SK-N-SH (cell line): ENCODE results near the gene CYLD. TPM values are rescaled to one million over a fixed set of nuclear protein-coding genes. Genes with fewer than 3 reads are reported as not detected.

Source experiments
- CTCF ChIA-PET: fragments of 300-600, 350-600 bp; formaldehyde crosslinking; extraction: SDS; loops from one replicate; lab custom pipeline; 2021; lab: Yijun Ruan, JAX
- POLR2A ChIA-PET: fragments of 350-600 bp; sonication (Branson Sonifier 250); formaldehyde crosslinking; extraction: SDS; loops from one replicate; lab custom pipeline; 2020; ENCODE audit warnings: antibody characterized with exemption, inconsistent platforms; lab: Yijun Ruan, JAX
- DNase-seq: peaks from one replicate; pipeline ENCODE4 v3.0.0; 2012
- H2AFZ ChIP-seq: fragments of 200-600 bp; sonication (generic); 2 replicates; pipeline ENCODE4 v1.8.1; 2016; ENCODE audit warnings: antibody characterized with exemption, mild to moderate bottlenecking, low read depth
- H3F3A ChIP-seq: fragments of 200-600 bp; sonication (generic); replicated peaks from 2 replicates; pipeline ENCODE3; 2016; ENCODE audit warnings: antibody characterized with exemption, mild to moderate bottlenecking; ENCODE audit not compliant: insufficient read depth
- H3K27ac ChIP-seq, 2 experiments: fragments of 200-500 bp in 1 of 2; fragments of 200-600 bp in 1 of 2; sonication (Bioruptor generic) in 1 of 2; sonication (generic), shearing (Covaris generic) in 1 of 2; 2 replicates each; pipeline versions ENCODE4 v1.5.1 to v1.6.1; 2014 to 2016; ENCODE audit warnings: low read depth in 2 of 2, inconsistent platforms in 1 of 2, low read length in 1 of 2, mild to moderate bottlenecking in 1 of 2, mixed read lengths in 1 of 2
- H3K27me3 ChIP-seq: fragments of 200-600 bp; sonication (generic), shearing (Covaris generic); 2 replicates; pipeline ENCODE4 v1.6.1; 2016; ENCODE audit warnings: mixed run types; ENCODE audit not compliant: insufficient read depth
- H3K36me3 ChIP-seq, 2 experiments: fragments of 200-500 bp in 1 of 2; fragments of 200-600 bp in 1 of 2; sonication (Bioruptor generic) in 1 of 2; sonication (generic) in 1 of 2; replicated peaks in 1 of 2; 2 replicates each; pipeline versions ENCODE3 to v1.5.1; 2014 to 2016; ENCODE audit warnings: low read length in 1 of 2, mild to moderate bottlenecking in 1 of 2; ENCODE audit not compliant: insufficient read depth in 2 of 2, control insufficient read depth in 1 of 2
- H3K4me1 ChIP-seq, 2 experiments: fragments of 200-500 bp in 1 of 2; fragments of 200-600 bp in 1 of 2; sonication (Bioruptor generic) in 1 of 2; sonication (generic), shearing (Covaris generic) in 1 of 2; 2 replicates each; pipeline versions ENCODE4 v1.5.1 to v1.6.1; 2014 to 2016; ENCODE audit warnings: low read depth in 1 of 2, low read length in 1 of 2, mixed run types in 1 of 2; ENCODE audit not compliant: insufficient read depth in 2 of 2, control insufficient read depth in 1 of 2
- H3K4me2 ChIP-seq: fragments of 200-600 bp; sonication (generic), shearing (Covaris generic); 2 replicates; pipeline ENCODE4 v1.6.1; 2017; ENCODE audit warnings: mixed run types
- H3K4me3 ChIP-seq, 2 experiments: fragments of 200-500 bp in 1 of 2; fragments of 200-600 bp in 1 of 2; sonication (Bioruptor generic) in 1 of 2; sonication (generic), shearing (Covaris generic) in 1 of 2; 2 replicates each; pipeline versions ENCODE4 v1.5.1 to v1.8.1; 2014 to 2016; ENCODE audit warnings: low read depth in 2 of 2, inconsistent platforms in 1 of 2, low read length in 1 of 2, mild to moderate bottlenecking in 1 of 2, mixed read lengths in 1 of 2, moderate library complexity in 1 of 2
- H3K79me2 ChIP-seq: fragments of 200-600 bp; sonication (generic); 2 replicates; pipeline ENCODE4 v1.8.1; 2017; ENCODE audit warnings: mild to moderate bottlenecking; ENCODE audit not compliant: insufficient read depth
- H3K9ac ChIP-seq: fragments of 200-600 bp; sonication (generic); 2 replicates; pipeline ENCODE4 v1.6.1; 2017; ENCODE audit warnings: mixed run types
- H3K9me2 ChIP-seq: fragments of 200-600 bp; sonication (generic); 2 replicates; pipeline ENCODE4 v1.6.1; 2017; ENCODE audit warnings: mixed run types
- H3K9me3 ChIP-seq: fragments of 200-600 bp; sonication (generic); 2 replicates; pipeline ENCODE4 v1.6.1; 2017; ENCODE audit warnings: mixed run types, mild to moderate bottlenecking, moderate library complexity
- H4K20me1 ChIP-seq: fragments of 200-600 bp; sonication (generic); 2 replicates; pipeline ENCODE4 v1.6.1; 2017; ENCODE audit warnings: mild to moderate bottlenecking, mixed run types; ENCODE audit not compliant: insufficient read depth
- ELF1 ChIP-seq: IDR thresholded peaks from 2 replicates; pipeline ENCODE4 v1.4.0; 2012
- EZH2phosphoT487 ChIP-seq: fragments of 200-600 bp; sonication (generic); IDR thresholded peaks from 2 replicates; pipeline ENCODE4 v1.6.1; 2017; ENCODE audit warnings: low read depth, mixed run types, mild to moderate bottlenecking, antibody characterized with exemption, moderate library complexity, borderline replicate concordance
- FOSL2 ChIP-seq: IDR thresholded peaks from 2 replicates; pipeline ENCODE4 v1.4.0; 2012; ENCODE audit warnings: low read depth, mild to moderate bottlenecking, moderate library complexity, borderline replicate concordance
- FOXJ3 ChIP-seq: sonication (generic); formaldehyde crosslinking; IDR thresholded peaks from 2 replicates; pipeline ENCODE4 v1.5.1; 2020; ENCODE audit warnings: mild to moderate bottlenecking, missing genetic modification reagents
- GABPA ChIP-seq: IDR thresholded peaks from 2 replicates; pipeline ENCODE4 v1.4.0; 2012; ENCODE audit warnings: low read depth, mild to moderate bottlenecking
- GATA2 ChIP-seq: sonication (generic); formaldehyde crosslinking; IDR thresholded peaks from 2 replicates; pipeline ENCODE4 v1.5.0; 2020; ENCODE audit warnings: mild to moderate bottlenecking, missing genetic modification reagents
- MXI1 ChIP-seq: IDR thresholded peaks from 2 replicates; pipeline ENCODE4 v1.6.1; 2012; ENCODE audit warnings: mild to moderate bottlenecking, low read depth, low read length, improper control_type of control experiment
- NFIC ChIP-seq: IDR thresholded peaks from 2 replicates; pipeline ENCODE4 v1.4.0; 2012; ENCODE audit warnings: borderline replicate concordance
- NRF1 ChIP-seq: IDR thresholded peaks from 2 replicates; pipeline ENCODE4 v1.6.1; 2012; ENCODE audit warnings: low read depth, mild to moderate bottlenecking, low read length
- POLR2AphosphoS5 ChIP-seq: IDR thresholded peaks from 2 replicates; pipeline ENCODE4 v1.6.1; 2012; ENCODE audit warnings: low read depth, low read length
- RAD21 ChIP-seq: IDR thresholded peaks from 2 replicates; pipeline ENCODE4 v1.6.1; 2012; ENCODE audit warnings: mild to moderate bottlenecking, low read length
- RFX5 ChIP-seq: IDR thresholded peaks from 2 replicates; pipeline ENCODE4 v1.6.1; 2012; ENCODE audit warnings: mild to moderate bottlenecking, improper control_type of control experiment, low read length
- RXRA ChIP-seq: IDR thresholded peaks from 2 replicates; pipeline ENCODE4 v1.4.0; 2012; ENCODE audit warnings: low read depth, mild to moderate bottlenecking, borderline replicate concordance
- TAF1 ChIP-seq: IDR thresholded peaks from 2 replicates; pipeline ENCODE4 v1.6.1; 2012; ENCODE audit warnings: low read depth, mild to moderate bottlenecking, low read length, moderate library complexity, borderline replicate concordance
- TEAD4 ChIP-seq: IDR thresholded peaks from 2 replicates; pipeline ENCODE4 v1.4.0; 2012; ENCODE audit warnings: mild to moderate bottlenecking, borderline replicate concordance; ENCODE audit not compliant: insufficient read depth
- WGBS: methylation state at CpG from one replicate; pipeline ENCODE4 v1.1.6; 2017; ENCODE audit warnings: low lambda C conversion rate; 5-methylcytosine and 5-hydroxymethylcytosine counted together
- polyA plus RNA-seq, 3 experiments: library from polyadenylated mRNA; depleted of rRNA; stranded (reverse); fragments of >200 nt; gene quantifications; 2 replicates each; pipeline ENCODE4 v1.2.3, GENCODE V29; 2012
- TF ChIP-seq, protein P1 (sequence below): fragments of 200-600 bp; sonication (generic); IDR thresholded peaks from 2 replicates; pipeline ENCODE4 v1.6.1; 2017; ENCODE audit warnings: antibody characterized with exemption, mild to moderate bottlenecking, moderate library complexity
- TF ChIP-seq, protein P2 (sequence below): fragments of 150-350 bp; IDR thresholded peaks from 2 replicates; pipeline ENCODE4 v1.6.1; 2016; ENCODE audit warnings: mild to moderate bottlenecking, low read depth, low read length
- TF ChIP-seq, protein P3 (sequence below): IDR thresholded peaks from 2 replicates; pipeline ENCODE4; 2012

CYLD gene
- polyA plus RNA-seq, 1 of the 3 experiments (the other 2 are of a cell fraction): 6.5 TPM

DNA sequence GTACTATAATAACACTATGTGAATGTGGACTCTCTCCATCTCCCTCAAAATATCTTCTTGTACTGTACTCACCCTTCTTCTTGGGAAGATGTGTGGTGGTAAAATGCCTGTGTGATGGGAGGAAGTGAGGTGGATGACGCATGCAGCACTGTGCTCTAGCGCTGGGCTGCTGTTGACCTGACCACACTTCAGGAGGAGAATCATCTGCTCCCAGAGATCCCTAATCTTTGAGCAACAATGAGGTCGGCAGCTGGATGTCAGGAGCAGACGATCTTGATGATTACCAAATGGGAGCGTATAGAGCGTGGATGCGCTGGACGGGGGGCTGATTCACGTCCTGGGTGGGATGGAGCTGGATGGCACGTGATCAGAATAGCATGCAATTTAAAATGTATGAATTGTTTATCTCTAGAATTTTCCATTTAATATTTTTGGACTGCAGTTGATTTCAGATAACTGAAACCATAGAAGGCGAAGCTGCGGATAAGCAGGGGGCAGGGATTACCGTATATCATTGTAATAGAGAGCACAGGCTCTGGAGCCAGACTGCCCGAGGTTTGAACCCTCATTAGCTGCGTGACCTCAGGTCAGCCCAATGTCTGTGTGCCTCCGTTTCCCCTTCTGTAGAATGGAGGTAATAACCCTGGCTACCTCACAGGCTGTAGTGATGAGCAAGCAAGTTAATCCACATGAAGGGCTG is 23.7 kb upstream of the CYLD start:
- H3K4me3 ChIP-seq: no peak overlapping the region
- no peak overlapping the region for H2AFZ ChIP-seq
- H3K36me3 ChIP-seq: no peaks in the 10 kb centered on the region
- no peaks in the 10 kb centered on the region for H3K9me2 ChIP-seq
- 58% methylated on average over 16 of the region's 16 CpGs for WGBS
- no peaks in the 10 kb centered on the region for H3K9me3 ChIP-seq
- ChIA-PET POLR2A (no interaction called here), CTCF (interaction anchor here (0.6 to 1.5 kb wide), 2 partner anchors 12 to 58 kb away, joined by 3 to 5 read pairs; no protein-coding TSS in a partner anchor)
- H3K9ac ChIP-seq: no peak overlapping the region
- H3F3A ChIP-seq: no peaks in the 10 kb centered on the region
- H3K4me2 ChIP-seq: no peak overlapping the region
- no peaks in the 10 kb centered on the region for H3K79me2 ChIP-seq
- H3K27ac ChIP-seq: no peak overlapping the region
- no peaks in the 10 kb centered on the region for H4K20me1 ChIP-seq
- no peak for TF ChIP-seq RXRA
- TF ChIP-seq GATA2 (CRISPR knock-in tag): peak; percentile 34; the same call in 1 of the 2 replicates
- peaks cover 0 to 9% of the 10 kb centered on the region in 2 experiments; a peak in 1 of 4 replicates for H3K4me1 ChIP-seq
- H3K27me3 ChIP-seq: no peaks in the 10 kb centered on the region
- peak; percentile 47 for DNase-seq

DNA sequence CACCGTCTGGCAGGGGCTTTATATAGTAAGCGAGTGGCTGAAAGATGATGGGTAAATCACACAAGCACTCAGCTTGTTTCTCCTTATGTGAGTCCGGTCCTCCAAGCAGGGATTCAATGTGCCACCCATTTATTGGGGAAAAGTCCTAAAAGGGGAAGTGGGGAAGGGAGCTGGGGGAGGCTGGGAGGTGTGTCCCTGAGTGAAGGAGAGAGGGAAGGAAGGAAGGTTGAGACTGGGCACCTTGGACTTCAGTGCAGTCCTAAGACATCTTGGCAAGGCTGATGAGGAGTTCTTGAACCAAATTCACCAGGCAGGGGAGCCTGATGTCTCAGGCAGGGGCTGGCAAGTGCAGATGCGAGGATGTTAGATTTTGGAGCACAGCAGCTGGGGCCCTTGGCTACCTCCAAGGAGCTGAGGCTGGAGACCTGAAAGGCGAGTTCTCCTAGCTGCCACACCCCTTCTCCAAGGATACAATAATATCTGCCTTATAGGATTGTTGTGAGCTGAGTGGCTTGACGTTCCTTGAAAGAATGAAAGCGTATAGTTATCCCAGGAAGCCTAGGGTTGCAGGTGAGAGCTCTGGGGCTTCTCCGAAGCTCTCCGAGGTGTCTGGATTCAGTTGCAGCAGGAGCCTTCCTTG is 23.0 kb upstream of the CYLD start:
- Histone ChIP-seq H3K4me3 (no peak overlapping the region), H3K9ac (no peak overlapping the region)
- POLR2A ChIA-PET: no interaction called here
- TF ChIP-seq FOXJ3 (no peak), ELF1 (no peak), EZH2phosphoT487 (no peak), RFX5 (no peak), GABPA (no peak), TEAD4 (no peak), NFIC (no peak), GATA2 (CRISPR knock-in tag) (no peak), TAF1 (no peak), POLR2AphosphoS5 (no peak), MXI1 (no peak), FOSL2 (no peak), NRF1 (no peak), RAD21 (no peak)
- TF ChIP-seq, protein P1, sequence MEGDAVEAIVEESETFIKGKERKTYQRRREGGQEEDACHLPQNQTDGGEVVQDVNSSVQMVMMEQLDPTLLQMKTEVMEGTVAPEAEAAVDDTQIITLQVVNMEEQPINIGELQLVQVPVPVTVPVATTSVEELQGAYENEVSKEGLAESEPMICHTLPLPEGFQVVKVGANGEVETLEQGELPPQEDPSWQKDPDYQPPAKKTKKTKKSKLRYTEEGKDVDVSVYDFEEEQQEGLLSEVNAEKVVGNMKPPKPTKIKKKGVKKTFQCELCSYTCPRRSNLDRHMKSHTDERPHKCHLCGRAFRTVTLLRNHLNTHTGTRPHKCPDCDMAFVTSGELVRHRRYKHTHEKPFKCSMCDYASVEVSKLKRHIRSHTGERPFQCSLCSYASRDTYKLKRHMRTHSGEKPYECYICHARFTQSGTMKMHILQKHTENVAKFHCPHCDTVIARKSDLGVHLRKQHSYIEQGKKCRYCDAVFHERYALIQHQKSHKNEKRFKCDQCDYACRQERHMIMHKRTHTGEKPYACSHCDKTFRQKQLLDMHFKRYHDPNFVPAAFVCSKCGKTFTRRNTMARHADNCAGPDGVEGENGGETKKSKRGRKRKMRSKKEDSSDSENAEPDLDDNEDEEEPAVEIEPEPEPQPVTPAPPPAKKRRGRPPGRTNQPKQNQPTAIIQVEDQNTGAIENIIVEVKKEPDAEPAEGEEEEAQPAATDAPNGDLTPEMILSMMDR: no peak
- TF ChIP-seq, protein P2, sequence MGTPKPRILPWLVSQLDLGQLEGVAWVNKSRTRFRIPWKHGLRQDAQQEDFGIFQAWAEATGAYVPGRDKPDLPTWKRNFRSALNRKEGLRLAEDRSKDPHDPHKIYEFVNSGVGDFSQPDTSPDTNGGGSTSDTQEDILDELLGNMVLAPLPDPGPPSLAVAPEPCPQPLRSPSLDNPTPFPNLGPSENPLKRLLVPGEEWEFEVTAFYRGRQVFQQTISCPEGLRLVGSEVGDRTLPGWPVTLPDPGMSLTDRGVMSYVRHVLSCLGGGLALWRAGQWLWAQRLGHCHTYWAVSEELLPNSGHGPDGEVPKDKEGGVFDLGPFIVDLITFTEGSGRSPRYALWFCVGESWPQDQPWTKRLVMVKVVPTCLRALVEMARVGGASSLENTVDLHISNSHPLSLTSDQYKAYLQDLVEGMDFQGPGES: no peak
- TF ChIP-seq, protein P3, sequence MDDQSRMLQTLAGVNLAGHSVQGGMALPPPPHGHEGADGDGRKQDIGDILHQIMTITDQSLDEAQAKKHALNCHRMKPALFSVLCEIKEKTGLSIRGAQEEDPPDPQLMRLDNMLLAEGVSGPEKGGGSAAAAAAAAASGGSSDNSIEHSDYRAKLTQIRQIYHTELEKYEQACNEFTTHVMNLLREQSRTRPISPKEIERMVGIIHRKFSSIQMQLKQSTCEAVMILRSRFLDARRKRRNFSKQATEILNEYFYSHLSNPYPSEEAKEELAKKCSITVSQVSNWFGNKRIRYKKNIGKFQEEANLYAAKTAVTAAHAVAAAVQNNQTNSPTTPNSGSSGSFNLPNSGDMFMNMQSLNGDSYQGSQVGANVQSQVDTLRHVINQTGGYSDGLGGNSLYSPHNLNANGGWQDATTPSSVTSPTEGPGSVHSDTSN: no peak
- TF ChIP-seq, all 33 proteins: peak for 0
- Histone ChIP-seq H3K4me2 (no peak overlapping the region), H2AFZ (no peak overlapping the region), H3K9me2 (no peaks in the 10 kb centered on the region), H3K79me2 (no peaks in the 10 kb centered on the region), H4K20me1 (no peaks in the 10 kb centered on the region), H3K27ac (no peak overlapping the region), H3K36me3 (no peaks in the 10 kb centered on the region), H3K27me3 (no peaks in the 10 kb centered on the region), H3K9me3 (no peaks in the 10 kb centered on the region), H3K4me1 (peaks cover 0 to 5% of the 10 kb centered on the region in 2 experiments; a peak in 1 of 4 replicates), H3F3A (no peaks in the 10 kb centered on the region)
- WGBS: 50% methylated on average over 9 of the region's 9 CpGs
- CTCF ChIA-PET: interaction anchor here (1.5 kb wide), 1 partner anchor 12 kb away, joined by 5 read pairs; no protein-coding TSS in a partner anchor
- DNase-seq: no peak
